NCI-H2196 treated with DMSO at 0.1 percent for 48 hours (cell line): Measurements from ENCODE around the gene GPR108.

ENCODE experiments used
- DNase-seq: peaks from one replicate; lab custom pipeline; 2025; ENCODE audit not compliant: unreplicated experiment; lab: John Stamatoyannopoulos, UW

The GPR108 gene

DNA sequence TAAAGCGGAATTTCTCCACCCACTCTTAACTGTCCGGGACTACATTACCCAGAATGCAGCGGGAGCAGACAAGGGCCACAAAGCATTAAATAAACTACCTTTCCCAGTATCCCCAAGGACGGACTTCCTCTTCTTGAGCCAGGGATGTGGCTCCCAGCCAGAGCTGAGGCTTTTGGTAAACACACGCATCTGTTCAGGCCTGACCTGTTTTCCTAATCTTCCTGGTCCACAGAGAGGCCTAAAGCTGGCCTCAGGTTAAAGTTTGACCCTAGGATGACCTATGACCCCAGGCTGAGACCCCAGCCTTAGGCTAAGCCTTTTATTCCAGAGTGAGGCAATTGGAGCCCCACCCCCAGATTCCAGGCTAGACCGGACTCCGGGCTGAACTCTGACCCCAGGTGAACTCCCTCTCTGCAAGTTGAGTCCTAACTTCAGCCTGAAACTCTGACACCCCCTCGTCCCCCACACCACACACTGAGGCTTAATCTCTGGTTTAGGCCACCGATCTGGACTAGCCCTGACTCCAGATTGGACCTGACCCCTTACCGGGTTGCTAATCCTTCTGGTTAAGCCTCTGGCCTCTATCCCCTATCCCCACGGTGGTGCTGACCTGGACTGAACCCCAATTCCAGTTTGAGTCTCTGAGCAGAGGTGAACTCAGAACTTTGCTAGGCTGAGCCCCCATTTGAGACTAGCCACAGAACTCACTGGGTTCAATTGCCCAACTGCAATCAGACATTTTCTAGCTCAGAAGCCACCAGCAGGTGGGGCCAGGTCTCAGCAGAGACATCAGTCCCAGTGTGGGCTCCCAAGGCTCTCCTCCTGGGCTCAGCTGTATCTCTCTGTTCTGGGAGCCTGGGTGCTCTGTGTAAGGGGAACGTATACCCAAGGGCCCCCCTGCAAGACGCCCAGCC is 750 bp upstream of the GPR108 start:
- DNase-seq = peak; percentile 58

- DNase-seq = no peak
These were observed 480 bp downstream of the GPR108 start for GRCh38 chr19:6736917-6737283.

GRCh38 chr19:6736169-6736916 is 1.0 kb downstream of the GPR108 start:
- DNase-seq = peak; percentile 29

DNA sequence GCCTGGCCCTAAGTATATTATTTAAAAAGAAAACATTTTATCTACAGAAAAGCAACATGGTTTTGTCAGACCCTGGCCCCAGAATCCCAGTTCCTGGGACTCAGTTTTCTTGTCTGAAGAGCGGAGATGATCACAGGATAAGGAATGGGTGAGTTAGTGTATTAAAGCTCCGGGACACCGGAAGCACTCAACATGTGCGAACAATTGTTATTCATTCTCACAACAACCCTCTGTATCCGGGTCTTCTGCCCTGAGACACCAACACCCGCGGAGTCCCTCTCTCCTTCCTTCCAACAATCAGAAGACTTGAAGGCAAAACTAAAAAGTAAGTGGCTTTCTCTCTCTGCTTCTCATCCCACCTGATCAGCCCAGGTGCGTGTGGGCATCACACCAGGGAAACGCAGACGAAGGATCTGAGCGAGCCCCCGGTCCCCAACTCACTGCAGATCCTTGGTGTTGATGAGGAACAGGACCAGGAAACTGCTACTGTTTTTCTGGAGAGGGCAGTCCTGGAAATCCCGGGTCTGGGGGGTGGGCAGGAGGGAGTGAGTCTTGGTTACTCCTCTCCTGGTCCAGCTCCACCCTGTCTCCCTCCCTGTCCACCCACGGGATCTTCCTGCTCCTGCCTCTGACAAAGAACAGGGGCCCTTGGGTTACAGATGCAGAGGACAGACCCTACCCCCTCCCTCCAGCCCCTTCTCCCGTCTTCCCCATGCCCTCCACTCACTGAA is 2.0 kb downstream of the GPR108 start:
- no peak for DNase-seq

- DNase-seq = no peak
These were observed 3.2 kb downstream of the GPR108 start for GRCh38 chr19:6734096-6734696.

DNA sequence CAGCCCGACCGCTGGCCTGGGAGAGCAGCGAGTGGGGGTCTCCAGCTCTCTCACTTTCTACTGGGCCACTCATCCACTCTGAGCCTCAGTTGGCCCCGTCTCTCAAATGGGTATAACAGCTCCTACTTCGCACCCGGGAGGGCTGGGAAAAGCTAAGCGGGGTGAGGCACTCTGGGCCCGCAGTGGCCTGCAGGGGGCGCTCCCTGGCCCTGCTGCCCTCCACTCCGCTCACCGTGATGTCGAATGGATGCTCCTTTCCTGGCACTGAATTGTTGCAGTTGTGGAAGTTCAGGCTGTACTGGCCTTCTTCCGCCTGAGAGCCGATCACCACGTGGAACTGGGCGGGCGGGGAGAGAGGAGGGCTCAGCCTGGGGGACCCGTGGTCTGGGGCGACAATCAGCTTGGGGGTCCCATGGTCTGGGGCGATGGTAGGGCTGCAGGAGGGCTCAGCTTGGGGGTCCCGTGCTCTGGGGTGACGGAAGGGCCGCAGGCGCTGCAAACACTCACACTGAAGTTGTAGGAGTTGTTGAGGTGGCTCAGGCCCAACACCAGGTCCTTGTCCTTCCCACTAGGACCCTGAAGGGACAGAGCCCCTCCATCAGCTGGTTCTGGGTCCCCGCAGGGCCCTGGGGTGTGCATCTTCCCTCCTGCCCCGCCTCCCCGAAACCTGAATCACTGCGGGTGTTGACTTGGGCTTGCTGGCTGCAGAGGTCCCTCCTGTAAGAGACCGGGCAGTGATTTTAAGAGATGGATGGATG is 3.9 kb downstream of the GPR108 start:
- DNase-seq = no peak

DNA sequence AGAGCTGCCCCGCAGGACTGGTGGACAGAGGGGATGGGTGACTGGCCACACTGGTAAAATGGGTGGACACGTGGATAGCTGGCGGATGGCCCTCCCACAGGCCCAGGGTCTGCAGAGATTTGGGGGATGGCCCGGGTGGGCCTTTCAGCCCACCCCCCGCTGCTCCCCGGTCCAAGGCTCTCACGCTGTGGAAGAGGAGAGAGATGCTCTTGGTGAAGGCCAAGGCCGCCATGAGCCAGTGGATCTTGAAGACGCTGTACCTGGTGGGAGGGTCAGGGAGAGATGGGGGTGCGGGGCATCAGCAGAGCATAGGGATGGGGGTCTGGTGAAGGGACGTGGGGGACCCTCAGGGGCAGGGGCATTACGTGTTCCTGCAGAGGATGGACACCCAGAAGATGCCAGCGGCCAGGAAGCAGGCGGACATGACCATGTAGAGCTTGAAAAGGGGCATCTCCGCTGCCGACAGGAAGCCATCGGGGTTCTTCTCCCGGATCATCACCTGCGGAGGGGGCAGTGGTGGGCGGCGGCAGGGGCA is 4.5 kb downstream of the GPR108 start:
- DNase-seq = no peak

DNA sequence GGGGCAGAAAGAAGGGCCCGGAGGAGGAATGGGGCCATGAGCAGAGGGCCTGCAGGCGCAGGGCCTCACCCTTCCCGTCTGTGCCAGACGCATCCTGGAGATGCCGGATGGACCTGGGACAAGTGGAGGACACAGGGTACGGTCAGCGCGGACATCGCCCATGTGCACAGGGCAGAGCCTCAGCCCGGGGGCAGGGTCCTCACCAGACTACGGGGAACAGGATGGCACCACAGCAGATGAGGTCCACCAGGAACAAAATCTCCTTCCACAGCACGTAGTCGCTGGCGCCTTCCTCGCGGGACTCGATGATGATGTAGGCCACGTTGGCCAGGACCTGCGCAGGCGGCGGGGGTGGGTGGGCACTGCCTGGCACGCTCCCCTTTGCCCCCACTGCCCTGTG is 5.6 kb downstream of the GPR108 start:
- no peak for DNase-seq

- no peak for DNase-seq
These were observed 6.3 kb downstream of the GPR108 start for GRCh38 chr19:6730941-6731670.

- DNase-seq = no peak
These were observed 7.1 kb downstream of the GPR108 start for GRCh38 chr19:6730153-6730804.

DNA sequence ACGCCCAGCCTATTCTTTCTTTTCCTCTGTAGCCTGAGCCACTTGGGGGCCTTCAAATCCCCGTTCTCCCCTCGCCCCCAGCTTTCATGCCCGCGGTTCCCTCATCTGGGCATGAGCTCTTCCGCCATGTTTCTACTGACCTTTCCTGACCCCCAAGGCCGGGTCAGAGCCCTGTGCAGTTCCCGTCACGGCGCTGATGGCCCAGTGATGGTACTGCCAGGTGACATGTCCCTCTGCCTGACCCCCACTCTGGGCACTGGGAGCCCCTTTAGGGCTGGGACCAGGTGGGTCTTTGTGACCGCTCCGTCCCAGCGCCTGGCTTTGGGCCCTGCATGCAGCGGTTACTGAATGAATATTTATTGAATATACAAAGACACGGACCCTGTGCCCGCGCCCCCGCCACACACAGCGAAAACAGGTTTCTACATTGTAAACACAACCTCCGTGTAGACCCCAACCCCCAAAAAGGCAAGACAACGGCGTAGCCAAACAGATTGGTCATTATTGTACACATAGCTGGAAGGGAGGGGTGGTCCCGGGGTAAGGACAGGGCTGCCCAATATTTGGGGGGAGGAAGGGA is 7.7 kb downstream of the GPR108 start:
- DNase-seq = no peak

- no peak for DNase-seq
These were observed 9.0 kb downstream of the GPR108 start for GRCh38 chr19:6728346-6728745.

GRCh38 chr19:6725513-6726231 is 11.7 kb downstream of the GPR108 start:
- no peak for DNase-seq

DNA sequence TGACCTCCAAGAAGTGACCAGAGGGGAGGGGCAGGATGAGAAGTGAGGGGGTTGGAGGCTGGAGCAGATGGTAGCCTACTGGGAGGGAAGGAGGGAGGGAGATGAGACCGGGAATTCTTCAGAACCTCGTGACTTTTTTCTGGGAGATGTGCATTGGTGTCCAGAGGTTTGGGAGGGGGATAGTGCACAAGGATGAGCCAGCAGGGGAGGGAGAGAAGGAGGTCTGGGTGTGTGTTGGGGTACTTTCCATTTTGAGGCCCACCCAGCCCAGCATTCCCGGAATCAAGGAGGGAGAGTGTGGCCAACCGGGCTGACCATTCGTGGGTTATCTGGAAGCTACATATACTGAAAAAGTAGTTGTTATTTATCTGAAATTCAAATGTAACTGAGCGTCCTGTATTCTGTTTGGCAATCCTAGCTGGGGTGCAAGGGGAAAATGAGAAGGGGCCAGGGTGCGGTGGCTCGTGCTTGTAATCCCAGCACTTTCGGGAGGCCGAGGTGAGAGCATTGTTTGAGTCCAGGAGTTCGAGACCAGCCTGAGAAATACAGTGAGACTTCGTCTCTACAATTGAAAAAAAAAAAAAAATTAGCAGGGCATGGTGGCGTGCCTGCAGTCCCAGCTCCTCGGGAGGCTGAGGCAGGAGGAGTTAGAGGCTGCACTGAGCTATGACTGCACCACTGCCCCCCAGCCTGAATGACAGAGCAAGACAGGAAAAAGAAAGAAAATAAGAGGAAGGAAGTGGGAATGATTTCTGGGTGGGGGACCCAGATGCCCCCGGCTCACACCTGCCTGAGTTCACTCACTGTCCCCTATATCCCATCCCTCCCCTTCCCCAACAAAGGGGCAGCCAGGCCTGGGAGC is 12.5 kb downstream of the GPR108 start:
- DNase-seq = no peak

GRCh38 chr19:6723738-6724137 is 13.6 kb downstream of the GPR108 start:
- DNase-seq = no peak

DNA sequence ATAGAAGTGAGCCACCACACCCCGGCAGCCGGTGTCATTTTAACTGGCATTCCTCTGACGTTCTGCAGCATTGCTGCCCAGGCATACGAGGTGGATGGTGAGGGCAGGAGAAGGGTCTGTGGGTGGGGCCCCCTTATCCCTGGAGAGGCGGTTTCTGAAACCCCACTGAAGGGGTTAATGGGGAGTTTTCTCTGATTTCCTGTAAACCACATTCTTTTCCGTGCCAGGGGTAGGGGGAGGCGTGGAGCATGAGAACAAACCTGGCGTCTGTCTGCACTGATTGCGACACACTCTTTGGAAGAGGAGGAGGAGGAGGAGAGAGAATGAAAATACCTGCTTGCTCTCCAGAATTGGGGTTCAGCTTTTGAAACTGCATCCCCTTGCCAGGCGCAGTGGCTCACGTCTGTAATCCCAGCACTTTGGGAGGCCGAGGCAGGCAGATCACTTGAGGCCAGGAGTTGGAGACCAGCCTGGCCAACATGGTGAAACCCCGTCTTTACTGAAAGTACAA is 14.2 kb downstream of the GPR108 start:
- no peak for DNase-seq

DNA sequence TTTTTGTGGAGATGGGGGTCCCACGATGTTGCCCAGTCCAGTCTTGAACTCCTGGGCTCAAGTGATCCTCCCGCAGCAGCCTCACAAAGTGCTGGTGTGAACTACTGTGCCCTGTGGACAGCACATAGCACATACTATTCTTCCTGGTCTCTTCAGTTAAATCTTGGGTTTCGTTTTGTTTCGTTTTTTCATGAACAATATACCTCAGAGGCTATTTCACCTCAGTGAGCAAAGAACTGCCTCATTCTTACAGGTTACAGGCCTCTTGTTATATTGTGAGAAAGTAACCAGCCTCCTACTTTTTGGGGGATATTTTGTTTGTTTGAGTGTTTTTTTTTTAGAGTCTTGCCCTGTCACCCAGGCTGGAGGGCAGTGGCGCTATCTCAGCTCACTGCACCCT is 15.6 kb downstream of the GPR108 start:
- no peak for DNase-seq
